Mesenchymal stem cell (in vitro differentiated cells and primary cell): ENCODE measurements around the gene MCOLN1.

Source experiments
- DNase-seq: peaks from one replicate; pipeline ENCODE4 v3.0.0-alpha.2; 2013
- H2AFZ ChIP-seq: one replicate; pipeline ENCODE4 v1.6.1; 2013; ENCODE audit warnings: low read depth, mild to moderate bottlenecking, control low read depth, inconsistent platforms, low read length, moderate library complexity
- H2AK5ac ChIP-seq: 2 replicates; pipeline ENCODE4 v1.6.1; 2013; ENCODE audit warnings: low read length, moderate library complexity, mild to moderate bottlenecking, inconsistent platforms; ENCODE audit not compliant: severe bottlenecking
- H2BK120ac ChIP-seq: one replicate; pipeline ENCODE4 v1.6.1; 2013; ENCODE audit warnings: low read depth, mild to moderate bottlenecking, inconsistent platforms, low read length, moderate library complexity
- H2BK12ac ChIP-seq, 2 experiments: one replicate each; pipeline ENCODE4 v1.6.1; 2013; ENCODE audit warnings: inconsistent platforms in 2 of 2, low read length in 2 of 2, mild to moderate bottlenecking in 2 of 2, moderate library complexity in 2 of 2, control low read depth in 1 of 2
- H2BK15ac ChIP-seq: one replicate; pipeline ENCODE4 v1.6.1; 2013; ENCODE audit warnings: mild to moderate bottlenecking, low read depth, inconsistent platforms; ENCODE audit not compliant: poor library complexity, severe bottlenecking
- H2BK5ac ChIP-seq: 2 replicates; pipeline ENCODE4 v1.6.1; 2013; ENCODE audit warnings: low read depth, mild to moderate bottlenecking, low read length, control low read depth, inconsistent platforms; ENCODE audit not compliant: poor library complexity, severe bottlenecking
- H3K14ac ChIP-seq, 2 experiments: one replicate each; pipeline ENCODE4 v1.6.1; 2013; ENCODE audit warnings: inconsistent platforms in 2 of 2, low read length in 2 of 2, control low read depth in 1 of 2, mild to moderate bottlenecking in 1 of 2, moderate library complexity in 1 of 2
- H3K18ac ChIP-seq, 2 experiments: one replicate each; pipeline ENCODE4 v1.6.1; 2013; ENCODE audit warnings: inconsistent platforms in 2 of 2, low read length in 2 of 2, control low read depth in 1 of 2, low read depth in 1 of 2, mild to moderate bottlenecking in 1 of 2
- H3K23ac ChIP-seq, 2 experiments: one replicate each; pipeline ENCODE4 v1.6.1; 2013; ENCODE audit warnings: inconsistent platforms in 2 of 2, low read length in 2 of 2, mild to moderate bottlenecking in 2 of 2, moderate library complexity in 2 of 2, control low read depth in 1 of 2
- H3K27ac ChIP-seq: 2 replicates; pipeline ENCODE4 v1.5.1; 2013; ENCODE audit warnings: mild to moderate bottlenecking, moderate library complexity, low read length, control low read depth, inconsistent platforms; ENCODE audit not compliant: poor library complexity, severe bottlenecking
- H3K27me3 ChIP-seq, 2 experiments: 2 replicates each; pipeline versions ENCODE4 v1.6.1 to v1.7.0; 2013; ENCODE audit warnings: low read length in 2 of 2, mild to moderate bottlenecking in 2 of 2, moderate library complexity in 2 of 2, control low read depth in 1 of 2, inconsistent platforms in 1 of 2; ENCODE audit not compliant: control insufficient read depth in 1 of 2, insufficient read depth in 1 of 2
- H3K36me3 ChIP-seq, 2 experiments: 2 replicates each; pipeline versions ENCODE4 v1.6.1 to v1.7.0; 2013; ENCODE audit warnings: low read length in 2 of 2, control low read depth in 1 of 2, inconsistent platforms in 1 of 2, low read depth in 1 of 2, mild to moderate bottlenecking in 1 of 2; ENCODE audit not compliant: insufficient read depth in 2 of 2, control insufficient read depth in 1 of 2
- H3K4ac ChIP-seq, 2 experiments: one replicate each; pipeline ENCODE4 v1.6.1; 2013; ENCODE audit warnings: inconsistent platforms in 2 of 2, low read length in 2 of 2, mild to moderate bottlenecking in 2 of 2, moderate library complexity in 2 of 2, control low read depth in 1 of 2, low read depth in 1 of 2
- H3K4me1 ChIP-seq: 2 replicates; pipeline ENCODE4 v1.6.1; 2013; ENCODE audit warnings: low read depth, low read length, control low read depth; ENCODE audit not compliant: control insufficient read depth, insufficient read depth
- H3K4me2 ChIP-seq: 2 replicates; pipeline ENCODE4 v1.6.1; 2013; ENCODE audit warnings: low read length, mild to moderate bottlenecking, inconsistent platforms; ENCODE audit not compliant: poor library complexity, severe bottlenecking
- H3K4me3 ChIP-seq, 2 experiments: 2 replicates each; pipeline versions ENCODE4 v1.5.1 to v1.7.0; 2013; ENCODE audit warnings: low read length in 2 of 2, mild to moderate bottlenecking in 2 of 2, control low read depth in 1 of 2, low read depth in 1 of 2; ENCODE audit not compliant: insufficient read depth in 1 of 2
- H3K79me1 ChIP-seq: replicated peaks from 2 replicates; pipeline ENCODE4 v1.6.1; 2013; ENCODE audit warnings: mild to moderate bottlenecking, control low read depth, low read length, inconsistent platforms; ENCODE audit not compliant: poor library complexity, severe bottlenecking
- H3K9ac ChIP-seq: 2 replicates; pipeline ENCODE4 v1.7.0; 2013; ENCODE audit warnings: mild to moderate bottlenecking, low read length, moderate library complexity
- H3K9me3 ChIP-seq: 2 replicates; pipeline ENCODE4 v1.7.0; 2013; ENCODE audit warnings: mild to moderate bottlenecking, low read length; ENCODE audit not compliant: control insufficient read depth
- H4K8ac ChIP-seq: one replicate; pipeline ENCODE4 v1.6.1; 2013; ENCODE audit warnings: inconsistent platforms, mild to moderate bottlenecking, low read length, moderate library complexity
- H4K91ac ChIP-seq: one replicate; pipeline ENCODE4 v1.6.1; 2013; ENCODE audit warnings: mild to moderate bottlenecking, low read length, inconsistent platforms
- WGBS: methylation state at CpG from one replicate; pipeline ENCODE4 v1.1.7; 2013; ENCODE audit warnings: mixed read lengths; 5-methylcytosine and 5-hydroxymethylcytosine counted together

Gene MCOLN1

GRCh38 chr19:7519361-7520130, 2.9 kb upstream of the MCOLN1 start:
- no peak overlapping the region for H2BK120ac ChIP-seq
- H2AK5ac ChIP-seq, result no peak overlapping the region
- no peak overlapping the region for H3K23ac ChIP-seq
- H2BK5ac ChIP-seq, result no peak overlapping the region
- no peaks in the 10 kb centered on the region for H3K27me3 ChIP-seq
- H3K4me3 ChIP-seq, result peak overlapping the region in 1 of 2 experiments; percentile 5
- H3K14ac ChIP-seq, result no peak overlapping the region
- H4K8ac ChIP-seq, result no peak overlapping the region
- no peak overlapping the region for H3K18ac ChIP-seq
- H3K9me3 ChIP-seq, result no peaks in the 10 kb centered on the region
- WGBS, result 98% methylated on average over 74 of the region's 74 CpGs
- H3K79me1 ChIP-seq, result peaks cover 46% of the 10 kb centered on the region
- no peak overlapping the region for H3K27ac ChIP-seq
- no peak overlapping the region for H2AFZ ChIP-seq
- no peak overlapping the region for H3K4ac ChIP-seq
- no peak overlapping the region for H3K9ac ChIP-seq
- H3K36me3 ChIP-seq, result peaks cover 15 to 26% of the 10 kb centered on the region in 2 experiments
- peaks cover 22% of the 10 kb centered on the region for H3K4me1 ChIP-seq
- no peak overlapping the region for H3K4me2 ChIP-seq
- H2BK15ac ChIP-seq, result no peak overlapping the region
- no peak overlapping the region for H2BK12ac ChIP-seq
- H4K91ac ChIP-seq, result no peak overlapping the region
- DNase-seq, result no peak

- no peak overlapping the region for H2BK5ac ChIP-seq
- H2BK12ac ChIP-seq, result no peak overlapping the region
- H3K4me3 ChIP-seq, result no peak overlapping the region
- peaks cover 23 to 30% of the 10 kb centered on the region in 2 experiments for H3K36me3 ChIP-seq
- no peak overlapping the region for H3K23ac ChIP-seq
- no peak overlapping the region for H3K9ac ChIP-seq
- H3K79me1 ChIP-seq, result peaks cover 46% of the 10 kb centered on the region
- DNase-seq, result no peak
- H2AFZ ChIP-seq, result no peak overlapping the region
- H3K4me1 ChIP-seq, result peaks cover 21% of the 10 kb centered on the region
- H2BK120ac ChIP-seq, result no peak overlapping the region
- H3K18ac ChIP-seq, result no peak overlapping the region
- H3K9me3 ChIP-seq, result no peaks in the 10 kb centered on the region
- 95% methylated on average over 51 of the region's 51 CpGs for WGBS
- peak overlapping the region; percentile 12 for H4K8ac ChIP-seq
- H3K14ac ChIP-seq, result no peak overlapping the region
- peak overlapping the region; percentile 36 for H2BK15ac ChIP-seq
- H3K27ac ChIP-seq, result no peak overlapping the region
- peak overlapping the region; percentile 34 for H4K91ac ChIP-seq
- H3K4ac ChIP-seq, result no peak overlapping the region
- no peak overlapping the region for H2AK5ac ChIP-seq
- H3K27me3 ChIP-seq, result no peaks in the 10 kb centered on the region
- H3K4me2 ChIP-seq, result no peak overlapping the region
Observed at GRCh38 chr19:7520131-7521051, 2.0 kb upstream of the MCOLN1 start.

- peak overlapping the region in 1 of 2 experiments; percentile 97 for H3K4ac ChIP-seq
- H3K79me1 ChIP-seq, result peaks cover 45% of the 10 kb centered on the region
- no peak overlapping the region for H3K23ac ChIP-seq
- 63% methylated on average over 10 of the region's 10 CpGs for WGBS
- peak overlapping the region in 1 of 2 experiments; percentile 12 for H3K18ac ChIP-seq
- H3K36me3 ChIP-seq, result peaks cover 34 to 40% of the 10 kb centered on the region in 2 experiments
- H3K4me2 ChIP-seq, result peak overlapping the region; percentile 93
- no peak overlapping the region for H2BK15ac ChIP-seq
- no peak for DNase-seq
- peak overlapping the region; percentile 14 for H4K91ac ChIP-seq
- H2BK120ac ChIP-seq, result peak overlapping the region; percentile 23
- H2BK5ac ChIP-seq, result no peak overlapping the region
- H3K9ac ChIP-seq, result peak overlapping the region; percentile 81
- no peaks in the 10 kb centered on the region for H3K9me3 ChIP-seq
- peak overlapping the region; percentile 6 to 73 for H2BK12ac ChIP-seq
- H2AK5ac ChIP-seq, result peak overlapping the region; percentile 38
- H3K4me3 ChIP-seq, result peak overlapping the region in 1 of 2 experiments; percentile 95
- H3K27ac ChIP-seq, result no peak overlapping the region
- no peak overlapping the region for H2AFZ ChIP-seq
- H3K14ac ChIP-seq, result no peak overlapping the region
- H3K27me3 ChIP-seq, result no peaks in the 10 kb centered on the region
- H3K4me1 ChIP-seq, result peaks cover 19% of the 10 kb centered on the region
- peak overlapping the region; percentile 39 for H4K8ac ChIP-seq
Observed at GRCh38 chr19:7521551-7522071, 813 bp upstream of the MCOLN1 start.
